Activated CD4-positive, alpha-beta T cell treated with anti-CD3 and anti-CD28 coated beads, Interleukin-10, Interleukin-2, amounts not matched to agents 100 ng/mL and 50 ng/mL, durations not matched to agents 16 hours and 8 hours (primary cell): ENCODE measurements around the gene TMEM63C.
A peak's percentile ranks its signal among the peaks of the same experiment; 100 is the strongest.

Source experiments
- DNase-seq: peaks from one replicate; pipeline ENCODE4 v3.0.0-alpha.2; 2020

TMEM63C gene

DNA sequence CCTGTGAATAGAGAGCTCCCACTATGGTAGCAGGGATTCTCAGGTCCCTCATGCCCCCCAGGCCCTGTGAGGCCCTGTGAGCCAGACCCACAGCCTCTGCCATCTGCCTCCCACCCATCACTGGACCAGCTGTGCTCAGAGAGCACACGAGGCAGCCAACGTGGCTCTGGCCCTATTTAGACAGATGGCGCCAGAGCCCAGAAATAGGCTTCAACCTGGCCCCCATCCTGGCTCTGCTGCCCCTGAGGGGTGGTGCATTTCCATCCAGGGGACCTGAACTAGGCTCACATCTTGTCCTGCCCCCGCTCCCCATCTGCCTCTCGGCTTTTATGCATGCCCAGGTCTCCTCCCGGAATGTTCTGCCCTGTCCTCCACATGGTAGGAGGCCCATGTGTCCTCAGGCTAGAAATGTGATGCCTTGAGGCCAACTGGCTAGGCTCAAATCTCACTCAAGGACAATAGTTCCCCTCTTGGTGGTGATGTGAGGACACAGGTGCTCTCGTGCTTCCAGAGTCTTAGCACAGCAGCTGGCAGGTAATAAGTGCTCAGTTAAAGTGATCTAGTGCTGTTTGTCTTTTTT is 18.9 kb downstream of the TMEM63C start:
- DNase-seq: no peak

DNA sequence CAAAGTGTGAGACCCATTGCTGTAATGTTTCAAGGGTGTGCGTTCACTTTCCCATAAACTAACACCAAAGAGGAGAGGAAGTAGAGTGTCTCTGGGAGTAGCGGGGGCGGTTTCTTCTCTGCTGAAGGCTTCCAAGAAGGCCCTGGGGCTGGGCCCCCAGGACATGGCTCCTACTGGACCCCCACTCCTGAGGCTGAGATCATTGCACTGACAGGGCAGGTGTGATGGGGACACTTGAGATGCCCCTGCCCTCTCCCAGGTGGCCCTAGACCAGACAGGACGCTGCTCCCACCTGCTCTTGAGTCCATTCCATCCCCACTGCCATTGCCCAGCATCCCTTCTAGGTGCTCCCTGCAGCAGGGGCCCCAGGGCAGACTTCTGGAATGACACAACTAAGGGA is 20.1 kb downstream of the TMEM63C start:
- no peak for DNase-seq

DNA sequence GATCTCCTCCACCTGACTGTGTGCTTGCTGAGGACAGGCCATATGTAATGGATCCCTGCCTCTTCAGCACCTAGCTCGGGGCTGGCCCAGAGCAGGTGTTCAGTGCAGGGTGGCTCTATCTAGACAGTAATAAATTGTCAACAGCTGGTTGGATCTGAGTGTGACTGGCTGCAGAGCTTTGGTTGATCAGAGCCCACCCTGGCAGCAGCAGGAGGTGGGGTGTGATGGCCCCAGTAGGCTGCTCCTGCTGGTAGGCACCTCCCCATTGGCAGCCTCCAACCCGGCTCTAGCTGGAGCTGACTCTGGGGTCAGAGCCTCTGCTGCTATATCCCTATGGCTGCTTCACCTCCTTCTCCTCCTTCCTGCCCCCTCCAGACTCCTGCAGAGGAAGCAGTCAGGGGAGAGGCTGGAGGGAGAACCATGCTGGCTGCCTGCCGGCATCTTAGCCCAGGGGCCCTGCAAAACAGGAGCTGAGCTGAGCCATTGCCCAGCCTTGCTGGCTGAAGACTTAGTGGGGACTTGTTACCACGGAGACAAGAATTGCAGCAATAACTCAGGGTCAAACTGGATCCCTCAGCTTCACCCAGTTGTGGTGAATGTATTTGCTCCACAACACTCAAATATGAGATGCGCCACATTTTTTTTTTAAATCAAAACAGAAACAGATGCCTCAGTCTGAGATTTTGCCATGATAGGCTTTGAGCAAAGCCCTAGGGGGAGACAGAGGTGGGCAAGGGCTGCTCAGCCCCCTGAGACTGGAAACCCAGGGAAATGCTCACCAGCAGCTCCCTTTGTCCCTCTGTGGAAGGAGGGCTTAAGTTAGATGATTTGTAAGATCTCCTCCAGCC is 22.2 kb downstream of the TMEM63C start:
- no peak for DNase-seq

- no peak for DNase-seq
Observed at GRCh38 chr14:77204459-77204771, 22.8 kb downstream of the TMEM63C start.

DNA sequence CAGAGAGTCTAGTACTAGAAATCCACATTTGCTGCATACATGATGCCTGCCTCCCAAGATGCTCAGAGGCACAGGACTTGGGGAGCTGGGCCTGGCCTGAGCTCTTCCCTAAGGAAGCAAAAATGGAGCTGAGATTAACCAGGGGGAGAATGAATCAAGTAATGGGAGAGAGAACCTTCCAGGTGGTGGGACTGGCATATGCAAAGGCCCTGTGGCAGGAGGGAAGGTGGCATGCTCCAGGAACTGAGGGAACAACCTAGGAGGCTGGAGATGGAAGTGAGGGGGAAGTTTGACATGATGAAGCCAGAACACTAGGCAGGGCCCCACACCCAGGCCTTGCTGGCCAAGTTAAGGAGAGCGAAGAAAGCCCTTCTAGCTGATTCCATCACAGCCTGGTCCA is 23.3 kb downstream of the TMEM63C start:
- DNase-seq: no peak

DNA sequence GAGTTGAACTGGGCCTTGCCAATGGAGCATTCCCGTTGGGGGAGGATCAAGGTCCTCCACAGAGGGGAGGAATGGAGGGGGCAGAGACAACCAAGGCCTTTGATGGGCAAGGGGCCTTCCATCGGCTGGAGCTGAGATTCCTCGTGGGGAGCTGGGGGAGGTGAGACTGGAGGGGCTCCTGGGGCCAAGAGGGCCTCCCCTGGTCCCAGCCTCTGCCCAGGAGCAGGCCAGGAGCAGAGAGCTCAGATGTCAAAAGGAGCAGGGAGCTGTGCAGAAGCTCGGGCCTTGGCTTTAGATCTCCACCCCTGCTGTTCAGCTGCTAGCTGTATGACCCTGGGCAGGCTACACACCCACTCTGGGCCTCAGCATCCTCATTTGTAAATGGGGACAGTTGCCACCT is 24.0 kb downstream of the TMEM63C start:
- DNase-seq: no peak

- DNase-seq: no peak
Observed at GRCh38 chr14:77206261-77206824, 24.7 kb downstream of the TMEM63C start.

GRCh38 chr14:77206877-77207389 is 25.3 kb downstream of the TMEM63C start:
- DNase-seq: no peak

DNA sequence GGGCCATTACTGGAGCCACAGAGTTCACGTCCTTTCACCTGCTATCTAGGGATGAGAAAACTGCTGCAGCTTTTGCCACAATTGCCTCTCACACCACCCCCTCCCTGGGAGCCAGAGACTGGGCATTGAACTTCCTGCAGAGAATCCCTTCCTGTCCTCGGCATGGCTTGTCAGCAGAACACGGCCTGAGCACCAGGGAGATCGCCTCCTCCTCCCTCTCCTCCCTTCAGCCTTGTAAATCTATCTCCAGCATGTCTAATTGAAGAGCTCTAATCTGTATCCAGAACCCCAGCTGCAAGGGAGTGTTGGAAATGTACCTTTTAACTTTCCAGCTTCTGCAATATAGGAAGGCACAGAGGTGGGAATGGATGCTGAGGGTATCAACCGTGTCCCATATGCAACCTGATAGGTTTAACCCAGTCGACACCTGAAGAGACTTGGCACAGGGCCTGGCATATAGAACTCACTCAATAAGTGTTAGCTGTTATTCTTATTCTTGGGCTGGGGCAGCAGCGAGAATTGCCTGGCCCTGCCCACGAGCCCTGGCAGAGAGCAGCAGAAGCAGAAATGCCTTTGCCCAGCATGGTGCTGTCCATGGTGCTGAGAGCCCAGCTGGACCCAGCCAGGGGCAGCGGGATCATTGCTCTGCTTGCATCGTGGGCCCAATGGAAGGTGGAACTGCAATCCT is 26.8 kb downstream of the TMEM63C start:
- peak; percentile 34 for DNase-seq

GRCh38 chr14:77208979-77209318 is 27.4 kb downstream of the TMEM63C start:
- no peak for DNase-seq

- no peak for DNase-seq
Observed at GRCh38 chr14:77212097-77212870, 30.7 kb downstream of the TMEM63C start.

- peak; percentile 57 for DNase-seq
Observed at GRCh38 chr14:77212943-77213678, 31.5 kb downstream of the TMEM63C start.

GRCh38 chr14:77213679-77214016 is 32.0 kb downstream of the TMEM63C start:
- no peak for DNase-seq

- DNase-seq: no peak
Observed at GRCh38 chr14:77214216-77214615, 32.6 kb downstream of the TMEM63C start.

DNA sequence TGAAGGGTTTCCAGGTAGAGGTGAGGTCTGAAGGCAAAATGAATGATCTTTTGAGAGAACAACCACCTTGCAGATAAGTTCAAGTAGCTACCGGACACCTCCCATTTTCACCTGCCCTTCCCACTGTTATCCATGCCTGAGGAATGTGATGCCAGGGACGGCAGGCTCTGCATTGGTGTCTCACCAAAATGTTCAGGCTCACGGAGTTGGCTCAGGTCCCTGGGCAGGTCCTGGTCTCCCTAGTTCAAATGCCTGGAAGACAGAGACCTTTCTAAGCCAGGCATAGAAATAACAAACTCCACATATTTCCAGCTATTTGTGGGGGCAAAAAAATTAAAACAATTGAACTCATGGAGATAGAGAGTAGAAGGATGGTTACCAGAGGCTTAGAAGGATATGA is 36.0 kb downstream of the TMEM63C start:
- no peak for DNase-seq

DNA sequence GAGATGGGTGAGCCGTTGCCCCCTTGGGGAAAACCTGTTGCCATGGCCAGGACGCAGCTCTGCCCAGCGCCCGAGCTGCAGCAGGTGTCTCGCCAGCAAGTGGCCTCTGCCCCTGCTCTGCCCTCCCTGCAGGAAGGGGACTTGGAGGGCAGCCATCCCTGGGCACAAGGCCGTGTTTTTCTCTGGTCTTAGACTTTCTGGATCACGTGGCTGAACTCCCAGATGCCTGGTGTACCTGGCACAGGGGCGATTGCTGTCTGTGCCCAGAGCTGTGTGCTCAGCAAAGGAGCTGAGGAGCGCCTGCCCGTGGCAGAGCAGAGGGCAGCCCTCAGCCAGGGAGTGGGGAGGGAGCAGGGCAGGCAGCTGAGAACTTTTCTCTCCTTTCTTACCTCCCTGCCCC is 38.0 kb downstream of the TMEM63C start:
- no peak for DNase-seq

GRCh38 chr14:77220246-77221017 is 38.8 kb downstream of the TMEM63C start:
- DNase-seq: no peak

- no peak for DNase-seq
Observed at GRCh38 chr14:77221241-77221871, 39.8 kb downstream of the TMEM63C start.

GRCh38 chr14:77222546-77223225 is 41.1 kb downstream of the TMEM63C start:
- DNase-seq: no peak

DNA sequence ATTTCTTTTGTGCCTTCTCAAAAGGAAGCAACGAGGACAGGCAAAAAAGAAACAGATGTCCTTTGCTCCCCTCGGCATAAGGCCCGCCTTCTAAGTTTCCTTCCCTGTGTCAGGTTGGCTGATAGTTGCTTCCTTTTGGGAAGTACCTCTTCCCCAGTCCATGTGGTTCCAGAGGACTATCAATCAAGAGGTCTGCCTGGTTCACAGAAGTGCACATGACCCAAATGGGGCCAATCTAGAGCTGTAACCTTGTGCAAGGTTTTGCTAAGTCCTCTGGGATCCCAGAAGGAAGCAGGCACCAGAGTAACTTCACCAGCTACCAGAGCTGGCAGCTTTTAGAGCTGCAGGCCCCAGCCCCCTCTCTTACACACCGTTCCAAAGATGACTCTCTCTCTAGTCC is 42.6 kb downstream of the TMEM63C start:
- no peak for DNase-seq
